Spleen (tissue), 7 donors: ENCODE data around the gene ENO3.

Experiments
- CTCF ChIP-seq, 11 experiments: fragments of 200-600 bp in 7 of 11; fragments of 450-650 bp in 4 of 11; sonication (generic) in 4 of 11; IDR thresholded peaks in 8 of 11; conservative IDR thresholded peaks in 3 of 11; 1 replicate in 7 of 11; 2 replicates in 4 of 11; pipeline versions ENCODE4 v1.4.0 to v1.8.0; 2016 to 2021; ENCODE audit warnings: antibody characterized with exemption in 11 of 11, inconsistent platforms in 4 of 11, mild to moderate bottlenecking in 1 of 11
- POLR2A ChIP-seq, 3 donors: fragments of 450-650 bp; IDR thresholded peaks; one replicate each; pipeline ENCODE4 v1.5.1; 2017; ENCODE audit warnings: antibody characterized with exemption in 3 of 3, mild to moderate bottlenecking in 1 of 3
- POLR2AphosphoS5 ChIP-seq, 3 donors: sonication (generic); formaldehyde crosslinking; IDR thresholded peaks; one replicate each; pipeline ENCODE4 v1.5.1; 2017; ENCODE audit warnings: antibody characterized with exemption in 3 of 3
- donor health status: DM: no; HTN: no; CAD: no; lungs with moderate emphysema.
- donor health status: DM: no; HTN: no; CAD: no.
- donor health status: DM: no; HTN: no; CAD: no.

GRCh38 chr17:4971826-4972225, 20.9 kb downstream of the ENO3 start:
- TF ChIP-seq CTCF (IDR thresholded peaks at IDR 0.05 in 8 of 11, conservative IDR thresholded peaks at IDR 0.05 in 3 of 11) (no peak), POLR2A (IDR thresholded peaks at IDR 0.05) (no peak), POLR2AphosphoS5 (IDR thresholded peaks at IDR 0.05) (no peak)
